Glomerular endothelial cell (primary cell): ENCODE data around the gene LONP2. TPM values are rescaled to one million over a fixed set of nuclear protein-coding genes. Genes with fewer than 3 reads are reported as not detected.
"Not testable (repeated sequence)": the region's sequence is repeated elsewhere in the genome, so short reads cannot be mapped to it uniquely, and the experiment has no call there.

Experiments
- DNase-seq: peaks from one replicate; pipeline ENCODE4 v3.0.0-alpha.2; 2011; ENCODE audit warnings: low read depth, low spot score; ENCODE audit errors: extremely low read depth
- total RNA-seq: library from RNA; depleted of rRNA; stranded (reverse); fragments of >200 nt; gene quantifications from 2 replicates; pipeline ENCODE4 v1.2.3, GENCODE V29; 2015

Gene LONP2
- total RNA-seq, 1 donor from 2014 or later: 35.1 TPM

- DNase-seq: no peak
These were observed 40.8 kb downstream of the LONP2 start for GRCh38 chr16:48284772-48285409.

DNA sequence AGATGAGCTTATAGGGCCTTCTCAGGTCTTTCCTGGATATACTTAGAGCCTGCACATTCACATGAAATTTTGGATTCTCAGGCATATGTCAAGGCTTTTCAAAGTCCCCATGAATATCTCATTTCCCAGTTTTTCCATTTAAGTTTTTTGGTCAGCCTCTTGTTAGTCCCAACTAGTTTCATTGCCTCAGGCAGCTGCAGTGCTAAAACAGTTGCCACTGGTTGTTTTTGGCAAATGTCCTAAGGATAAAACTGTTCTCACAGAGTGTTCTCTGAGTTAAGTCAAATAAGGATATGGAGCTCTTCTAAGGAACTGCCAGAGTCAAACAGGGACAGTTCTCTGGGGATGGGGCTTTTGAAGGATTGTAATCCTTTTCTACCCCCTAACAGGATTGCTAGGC, 43.1 kb downstream of the LONP2 start:
- DNase-seq: no peak

- DNase-seq: no peak
These were observed 47.2 kb downstream of the LONP2 start for GRCh38 chr16:48291303-48291702.

DNA sequence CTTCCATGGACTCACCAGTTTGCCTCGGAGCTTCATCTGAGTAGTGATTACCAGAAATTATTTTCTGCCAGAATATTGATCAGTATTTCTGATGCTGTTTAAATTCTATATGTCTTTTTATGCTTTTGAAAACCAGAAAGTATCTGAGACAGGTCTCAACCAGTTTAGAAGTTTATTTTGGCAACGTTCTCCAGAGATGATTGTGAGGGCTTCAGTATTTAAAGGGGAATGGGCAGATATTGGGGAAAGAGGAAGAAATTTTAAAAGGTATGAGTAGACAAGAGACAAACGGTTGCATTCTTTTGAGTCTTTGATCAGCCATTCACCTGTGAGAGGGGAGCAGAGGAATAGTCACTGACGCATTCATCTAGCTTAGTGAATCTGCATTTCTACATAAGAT, 47.7 kb downstream of the LONP2 start:
- no peak for DNase-seq

DNA sequence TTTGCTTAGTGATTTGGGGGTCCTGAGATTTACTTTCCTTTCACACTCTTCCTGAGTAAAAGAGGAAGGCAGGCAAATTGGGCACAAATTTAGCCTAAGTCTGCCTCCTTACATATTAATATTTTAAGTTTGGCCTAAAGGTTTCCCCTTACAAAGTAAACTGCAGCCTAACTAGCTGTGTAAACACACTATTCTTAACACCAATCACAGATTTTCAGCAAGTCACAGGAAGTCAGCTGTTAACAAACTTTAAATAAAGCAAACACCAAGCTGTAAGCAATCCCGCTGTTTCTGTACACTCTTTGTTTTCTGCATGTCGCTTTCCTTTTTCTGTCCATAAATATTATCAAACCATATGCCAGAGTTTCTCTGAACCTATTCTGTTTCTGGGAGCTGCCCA, 48.4 kb downstream of the LONP2 start:
- no peak for DNase-seq

- DNase-seq: no peak
These were observed 50.6 kb downstream of the LONP2 start for GRCh38 chr16:48294724-48295123.

DNA sequence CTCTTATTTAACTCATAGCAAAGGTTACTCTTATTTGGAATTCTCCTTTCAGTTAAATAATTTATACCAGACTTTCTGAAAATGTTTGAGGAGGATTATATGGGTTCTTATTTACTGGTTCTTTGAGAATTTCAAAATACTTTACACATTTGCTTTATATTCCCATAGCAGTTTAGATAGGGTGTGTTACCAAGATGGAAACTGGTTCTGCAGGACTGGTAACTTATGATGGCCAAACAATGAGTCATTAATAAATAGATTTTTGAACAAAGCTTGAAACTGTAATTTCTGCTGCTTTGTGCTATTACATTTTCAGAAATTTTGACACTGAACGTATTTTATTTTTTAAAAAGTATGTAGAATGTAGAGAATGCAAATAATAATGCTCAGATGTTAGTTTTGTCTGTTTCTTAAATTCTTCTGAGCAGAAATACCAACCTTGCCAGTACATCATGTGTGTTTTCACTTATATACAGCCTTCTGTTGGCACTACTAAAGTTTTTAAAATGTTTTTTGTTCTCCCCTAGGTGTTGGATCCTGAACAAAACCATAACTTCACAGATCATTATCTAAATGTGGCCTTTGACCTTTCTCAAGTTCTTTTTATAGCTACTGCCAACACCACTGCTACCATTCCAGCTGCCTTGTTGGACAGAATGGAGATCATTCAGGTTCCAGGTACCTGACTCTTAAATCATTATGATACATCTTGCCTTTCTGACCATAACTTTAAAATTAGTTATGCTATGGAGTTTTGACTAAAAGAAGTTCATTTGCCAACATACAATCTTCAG, 51.6 kb downstream of the LONP2 start:
- no peak for DNase-seq

GRCh38 chr16:48299471-48299870, 55.4 kb downstream of the LONP2 start:
- DNase-seq: no peak

GRCh38 chr16:48300391-48300856, 56.3 kb downstream of the LONP2 start:
- no peak for DNase-seq

GRCh38 chr16:48308535-48308934, 64.4 kb downstream of the LONP2 start:
- DNase-seq: no peak

DNA sequence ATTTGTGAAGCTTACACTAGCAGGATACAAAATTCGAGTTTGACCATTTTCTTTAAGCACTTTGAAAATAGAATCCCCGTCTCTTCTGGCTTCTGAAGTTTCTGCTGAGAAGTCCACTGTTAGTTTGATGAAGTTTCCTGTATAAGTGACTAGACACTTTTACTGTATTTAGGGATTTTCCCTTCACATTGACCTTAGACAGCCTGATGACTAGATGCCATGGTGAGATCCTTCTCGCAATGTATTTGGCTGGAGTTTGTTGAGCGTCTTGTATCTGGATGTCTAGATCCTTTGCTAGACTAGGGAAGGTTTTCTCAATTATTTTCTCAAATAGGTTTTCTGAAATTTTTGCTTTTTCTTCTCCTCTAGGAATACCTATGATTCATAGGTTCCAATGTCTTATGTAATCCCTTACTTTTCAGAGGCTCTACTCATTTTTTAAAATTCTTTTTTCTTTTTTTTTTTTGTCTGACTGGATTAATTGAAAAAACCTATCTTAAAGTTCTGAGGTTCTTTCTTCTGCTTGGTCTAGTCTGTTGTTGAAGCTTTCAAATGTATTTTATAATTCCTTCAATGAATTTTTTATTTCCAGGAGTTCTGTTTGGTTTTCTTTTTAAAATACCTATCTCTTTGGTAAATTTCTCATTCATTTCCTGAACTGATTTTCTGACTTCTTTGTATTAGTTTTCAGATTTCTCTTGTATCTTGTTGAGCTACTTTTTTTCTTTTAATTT, 67.0 kb downstream of the LONP2 start:
- DNase-seq: no peak

DNA sequence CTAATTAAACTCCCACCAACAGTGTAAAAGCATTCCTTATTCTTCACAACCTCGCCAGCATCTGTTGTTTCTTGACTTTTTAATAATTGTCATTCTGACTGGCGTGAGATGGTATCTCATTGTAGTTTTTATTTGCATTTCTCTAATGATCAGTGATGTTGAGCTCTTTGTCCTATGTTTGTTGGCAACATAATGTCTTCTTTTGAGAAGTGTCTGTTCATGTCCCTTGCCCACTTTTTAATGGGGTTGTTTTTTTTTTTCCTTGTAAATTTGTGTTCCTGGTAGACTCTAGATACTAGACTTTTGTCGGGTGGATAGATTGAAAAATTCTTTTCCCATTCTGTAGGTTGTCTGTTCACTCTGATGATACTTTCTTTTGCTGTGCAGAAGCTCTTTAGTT, 69.8 kb downstream of the LONP2 start:
- DNase-seq: not testable (repeated sequence)

DNA sequence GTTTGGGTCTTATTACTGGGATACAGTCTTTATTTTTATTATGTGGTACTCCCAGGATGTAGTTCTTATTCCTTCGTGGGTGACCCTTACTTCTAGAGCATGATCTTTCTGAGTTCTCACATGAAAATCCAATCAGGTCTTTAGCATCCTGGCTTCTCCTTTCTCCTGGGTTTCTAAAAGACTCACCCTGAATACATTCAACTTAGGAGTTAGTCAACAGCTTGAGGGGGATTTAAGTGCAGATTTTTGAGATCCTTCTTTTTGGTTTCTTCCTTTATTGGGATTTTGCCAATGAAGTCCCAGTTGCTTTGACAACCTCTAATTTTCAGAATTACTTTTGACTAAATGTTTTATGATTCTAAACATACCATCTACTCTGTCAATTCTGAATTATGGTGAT, 72.9 kb downstream of the LONP2 start:
- DNase-seq: no peak

DNA sequence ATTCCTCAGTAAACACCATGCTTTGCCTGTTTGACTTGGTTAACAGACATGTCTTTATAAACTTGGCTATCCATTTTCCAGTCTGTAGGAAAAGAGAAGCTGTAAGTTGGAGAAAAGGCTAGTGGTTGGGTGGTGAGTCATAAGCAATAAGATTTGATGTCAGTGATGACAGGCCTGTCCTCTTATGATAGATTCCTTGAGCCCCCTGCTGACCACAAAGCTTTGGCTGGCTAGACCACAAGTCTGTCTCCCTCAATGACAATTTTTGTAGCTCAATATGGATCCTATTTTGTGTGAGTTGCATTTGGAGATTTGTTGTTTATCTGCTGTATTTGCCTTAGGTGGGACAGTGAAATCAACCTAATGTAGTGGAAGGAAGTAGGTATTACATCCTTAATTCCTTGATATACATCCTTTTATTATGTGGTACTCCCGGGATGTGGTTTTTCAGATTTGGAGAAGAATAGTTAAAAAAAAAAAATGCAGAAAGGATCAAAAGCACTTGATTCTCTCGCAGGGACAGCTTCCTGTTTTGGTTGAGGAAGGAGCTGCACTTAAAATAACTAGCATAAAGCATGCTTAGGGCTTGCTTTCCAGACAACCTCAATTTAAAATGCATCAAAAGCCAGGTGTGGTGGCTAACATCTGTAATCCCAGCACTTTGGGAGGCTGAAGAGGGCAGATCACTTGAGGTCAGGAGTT, 73.7 kb downstream of the LONP2 start:
- DNase-seq: peak; percentile 29

- DNase-seq: peak; percentile 61
These were observed 74.5 kb downstream of the LONP2 start for GRCh38 chr16:48318630-48319029.

GRCh38 chr16:48321317-48322036, 77.4 kb downstream of the LONP2 start:
- no peak for DNase-seq

DNA sequence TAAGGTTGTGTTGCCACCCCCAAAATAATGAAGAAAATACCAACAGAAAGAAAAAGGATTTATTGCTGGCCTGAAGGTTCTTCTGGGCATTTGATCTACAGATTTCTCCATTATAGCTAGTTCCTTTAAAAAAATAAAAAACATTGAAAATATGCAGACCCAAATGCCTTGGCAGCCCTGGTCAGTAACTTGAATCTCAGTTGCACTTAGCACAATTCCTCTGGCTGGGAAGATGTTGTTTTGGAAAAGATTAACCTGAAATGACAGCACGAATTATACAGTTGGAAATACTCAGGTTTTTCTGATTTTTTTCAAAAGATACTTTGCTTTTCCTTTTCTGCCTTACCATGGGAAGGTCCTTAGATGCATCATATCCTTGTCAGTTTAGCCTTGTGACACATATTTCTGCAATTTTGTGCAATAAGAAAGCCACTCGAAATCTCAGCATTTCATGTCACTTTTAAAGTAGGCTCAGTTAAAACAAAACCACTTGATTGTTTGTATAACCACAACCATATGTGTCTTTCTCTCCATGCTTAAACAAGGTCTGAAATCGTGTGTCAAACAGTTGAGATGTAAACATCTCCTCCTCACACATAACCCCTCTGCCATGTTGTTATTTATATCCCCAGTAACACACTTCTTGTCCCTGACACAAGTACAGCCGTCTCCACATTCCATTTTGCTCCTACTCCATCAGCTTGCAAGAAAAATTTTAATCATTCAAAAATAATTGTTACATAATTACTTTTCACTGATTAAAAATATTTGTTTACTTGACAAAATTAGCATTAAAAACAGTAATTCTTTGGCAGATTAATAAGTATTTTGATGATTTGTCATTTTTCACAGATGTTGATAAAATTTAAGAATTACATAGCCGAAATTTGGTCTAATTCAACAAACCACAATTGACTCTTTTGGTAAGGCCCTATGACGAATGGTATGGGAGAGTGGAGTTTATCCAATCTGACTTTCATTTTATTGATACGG, 80.0 kb downstream of the LONP2 start:
- no peak for DNase-seq

DNA sequence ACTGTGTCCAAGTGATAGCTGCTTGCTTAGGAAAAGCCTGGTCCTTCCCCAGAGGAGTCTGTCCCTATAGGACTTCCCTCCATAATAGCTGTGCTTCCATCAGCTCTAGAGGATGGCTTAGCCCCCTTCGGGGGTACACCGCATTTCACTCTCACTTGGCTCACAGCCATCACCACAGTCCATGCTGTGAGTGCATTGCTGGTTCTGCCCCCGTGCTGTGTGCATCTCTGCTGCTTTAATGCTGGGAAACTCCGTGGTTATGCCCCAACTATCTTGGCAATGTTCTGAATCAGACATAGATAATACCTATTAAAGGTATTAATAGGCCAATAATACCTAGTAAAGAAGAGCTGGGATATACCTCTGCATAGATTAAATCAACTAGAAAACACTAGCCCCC, 82.8 kb downstream of the LONP2 start:
- DNase-seq: no peak

DNA sequence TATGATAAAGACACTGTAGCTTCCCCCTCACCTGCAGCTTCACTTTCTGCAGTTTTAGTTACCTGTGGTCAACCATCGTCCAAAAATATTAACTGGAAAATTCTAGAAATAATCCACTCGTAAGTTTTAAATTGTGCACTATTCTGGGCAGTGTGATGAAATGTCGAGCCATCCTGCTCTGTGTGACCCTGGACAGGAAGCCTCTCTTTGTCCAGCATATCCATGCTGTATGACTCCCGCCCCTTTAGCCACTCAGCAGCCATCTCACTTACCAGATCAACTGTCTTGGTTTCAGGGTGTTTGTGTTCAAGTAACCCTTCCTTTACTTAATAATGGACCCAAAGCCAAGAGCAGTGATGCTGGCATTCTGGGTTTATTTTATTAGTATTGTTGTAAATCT, 85.0 kb downstream of the LONP2 start:
- no peak for DNase-seq
